Upper lobe of left lung (tissue), 6 donors: ENCODE data around the gene BCAS2. TPM values are rescaled to one million over a fixed set of nuclear protein-coding genes. Genes with fewer than 3 reads are reported as not detected.

ENCODE experiments used
- ATAC-seq, 2 donors: fragments of 200-7000 bp; cut with Tn5 transposase; one replicate each; pipeline ENCODE4 v1.9.1; 2022; ENCODE audit warnings: mild to moderate bottlenecking in 2 of 2, moderate library complexity in 2 of 2; ENCODE audit not compliant: low FRiP score in 2 of 2
- DNase-seq, 2 donors: peaks; one replicate each; pipeline ENCODE4 v3.0.0-alpha.2; 2019 to 2020
- H3K27ac ChIP-seq, 4 donors: fragments of 200-600 bp; sonication (generic); one replicate each; pipeline ENCODE4 v1.5.1; 2016 to 2019
- H3K27me3 ChIP-seq, 4 donors: fragments of 200-600 bp; sonication (generic); one replicate each; pipeline ENCODE4 v1.5.1; 2017 to 2019
- H3K36me3 ChIP-seq, 4 donors: fragments of 200-600 bp; sonication (generic); one replicate each; pipeline ENCODE4 v1.5.1; 2016 to 2019
- H3K4me1 ChIP-seq, 4 donors: fragments of 200-600 bp; sonication (generic); one replicate each; pipeline ENCODE4 v1.5.1; 2018 to 2019
- H3K4me3 ChIP-seq, 4 donors: fragments of 200-600 bp; sonication (generic); one replicate each; pipeline ENCODE4 v1.5.1; 2017 to 2019; ENCODE audit warnings: mild to moderate bottlenecking in 2 of 4, moderate library complexity in 1 of 4
- H3K9me3 ChIP-seq, 4 donors: fragments of 200-600 bp; sonication (generic); one replicate each; pipeline ENCODE4 v1.5.1; 2018 to 2019
- CTCF ChIP-seq, 6 experiments: fragments of 450-650 bp in 4 of 6; fragments of 200-600 bp in 2 of 6; sonication (generic) in 2 of 6; IDR thresholded peaks; one replicate each; pipeline ENCODE4 v1.5.1; 2016 to 2019; ENCODE audit warnings: antibody characterized with exemption in 6 of 6
- EP300 ChIP-seq, 4 donors: sonication (generic); formaldehyde crosslinking; IDR thresholded peaks; one replicate each; pipeline ENCODE4 v1.5.1; 2017; ENCODE audit warnings: antibody characterized with exemption in 4 of 4, control low read depth in 2 of 4
- POLR2A ChIP-seq, 4 donors: fragments of 450-650 bp; IDR thresholded peaks; one replicate each; pipeline ENCODE4 v1.5.1; 2016 to 2017; ENCODE audit warnings: antibody characterized with exemption in 4 of 4, mild to moderate bottlenecking in 2 of 4
- POLR2AphosphoS5 ChIP-seq, 2 donors: sonication (generic); formaldehyde crosslinking; IDR thresholded peaks; one replicate each; pipeline ENCODE4 v1.5.1; 2017; ENCODE audit warnings: antibody characterized with exemption in 2 of 2
- WGBS, 2 donors: methylation state at CpG; one replicate each; pipeline ENCODE4 v1.1.5; 2017 to 2018; 5-methylcytosine and 5-hydroxymethylcytosine counted together
- total RNA-seq, 6 donors: library from RNA; depleted of rRNA in 4 of 6; stranded (reverse); fragments of >200 nt in 4 of 6; gene quantifications; one replicate each; pipeline versions ENCODE4 v1.1.0 to v1.2.1, GENCODE V29; 2016 to 2021
- donor health status: DM: no; HTN: no; CAD: no; lungs with moderate emphysema.
- donor health status: DM: no; HTN: yes; CAD: no; lungs with severe emphysema.

BCAS2 gene
- total RNA-seq, 6 donors from 2014 or later = 11.5 to 35.0 (median 27.3) TPM

GRCh38 chr1:114597949-114598348 lies 16.5 kb upstream of the BCAS2 start:
- Histone ChIP-seq H3K27me3 (no peaks in the 10 kb centered on the region), H3K4me3 (no peak overlapping the region), H3K27ac (no peak overlapping the region), H3K36me3 (peaks cover 0 to 62% (median 5%) of the 10 kb centered on the region in 4 donors), H3K9me3 (no peaks in the 10 kb centered on the region), H3K4me1 (no peaks in the 10 kb centered on the region)
- DNase-seq (no peak), ATAC-seq (no peak)
- 82 to 86% methylated on average over 1 of the region's 1 CpG for WGBS, 2 donors
- TF ChIP-seq EP300 (IDR thresholded peaks at IDR 0.05) (no peak), POLR2AphosphoS5 (IDR thresholded peaks at IDR 0.05) (no peak), POLR2A (IDR thresholded peaks at IDR 0.05) (no peak), CTCF (IDR thresholded peaks at IDR 0.05) (no peak)

DNA sequence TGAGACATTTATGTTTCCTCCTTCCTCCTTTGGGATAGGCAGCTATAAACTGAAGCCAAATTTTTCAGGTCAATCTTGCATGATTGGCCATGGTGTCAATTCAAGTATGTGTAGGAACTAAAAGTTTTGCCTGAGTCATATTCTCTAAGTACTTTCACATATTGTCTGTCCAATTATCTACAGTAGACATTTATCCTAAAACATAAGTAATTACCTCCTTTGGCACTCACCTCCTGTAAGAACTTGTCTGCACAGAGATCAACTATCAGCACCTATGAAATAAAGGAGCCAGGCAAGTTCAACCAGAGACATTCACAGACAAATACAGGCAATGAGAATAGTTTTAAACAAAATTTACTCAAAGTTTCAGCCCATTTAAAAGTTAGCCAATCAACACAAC lies 14.2 kb upstream of the BCAS2 start:
- H3K4me3 ChIP-seq = no peak overlapping the region
- peaks cover 0 to 55% (median 3%) of the 10 kb centered on the region in 4 donors for H3K36me3 ChIP-seq
- DNase-seq (no peak), ATAC-seq (no peak)
- TF ChIP-seq EP300 (IDR thresholded peaks at IDR 0.05) (no peak), POLR2AphosphoS5 (IDR thresholded peaks at IDR 0.05) (no peak), CTCF (IDR thresholded peaks at IDR 0.05) (no peak), POLR2A (IDR thresholded peaks at IDR 0.05) (no peak)
- H3K4me1 ChIP-seq = no peaks in the 10 kb centered on the region
- H3K27me3 ChIP-seq = no peaks in the 10 kb centered on the region
- no peaks in the 10 kb centered on the region for H3K9me3 ChIP-seq
- H3K27ac ChIP-seq = no peak overlapping the region

DNA sequence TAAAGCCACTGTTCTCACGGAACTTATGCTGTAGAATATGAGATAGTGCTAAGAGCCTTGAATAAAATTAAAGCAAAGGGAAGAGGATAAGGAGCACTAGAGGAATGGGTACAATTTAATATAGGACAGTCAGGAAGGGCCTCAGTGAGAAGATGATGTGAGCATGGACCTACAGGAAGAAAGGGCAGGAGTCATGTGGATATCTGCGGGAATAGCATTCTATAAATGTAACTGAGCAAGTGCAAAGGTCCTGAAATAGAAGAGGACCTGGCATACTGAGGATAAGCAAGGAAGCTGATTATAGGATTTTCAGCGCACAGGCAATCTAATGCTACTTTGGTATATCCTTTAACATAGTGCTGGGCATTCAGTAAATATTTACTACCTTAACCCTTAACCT lies 12.6 kb upstream of the BCAS2 start:
- no peaks in the 10 kb centered on the region for H3K4me1 ChIP-seq
- no peaks in the 10 kb centered on the region for H3K9me3 ChIP-seq
- TF ChIP-seq CTCF (IDR thresholded peaks at IDR 0.05) = no peak
- TF ChIP-seq POLR2A (IDR thresholded peaks at IDR 0.05) = no peak
- no peaks in the 10 kb centered on the region for H3K27me3 ChIP-seq
- WGBS, 2 donors = 90 to 95% methylated on average over 3 of the region's 3 CpGs
- ATAC-seq (no peak), DNase-seq (no peak)
- H3K27ac ChIP-seq = no peak overlapping the region
- H3K4me3 ChIP-seq = no peak overlapping the region
- H3K36me3 ChIP-seq = peaks cover 0 to 46% (median 3%) of the 10 kb centered on the region in 4 donors

DNA sequence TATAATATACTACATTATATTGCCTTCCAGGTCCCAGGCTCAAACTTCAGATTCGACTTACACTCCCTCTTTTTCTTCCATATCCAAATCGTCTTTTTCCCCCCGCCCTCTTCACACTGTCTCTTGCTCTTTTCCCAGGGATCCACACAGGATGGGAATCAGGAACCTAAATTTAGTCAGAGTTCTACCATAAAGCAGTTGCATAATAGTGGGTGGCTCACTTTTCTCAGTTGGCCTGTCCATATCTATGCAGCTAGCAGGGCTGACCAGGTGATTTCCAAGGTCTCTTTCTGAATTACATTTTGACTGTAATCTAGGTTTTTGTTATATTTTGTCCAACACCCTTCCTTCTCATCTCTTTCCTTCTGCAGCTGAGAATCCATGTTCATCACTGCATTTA lies 7.7 kb upstream of the BCAS2 start:
- TF ChIP-seq CTCF (IDR thresholded peaks at IDR 0.05) (no peak), EP300 (IDR thresholded peaks at IDR 0.05) (no peak), POLR2AphosphoS5 (IDR thresholded peaks at IDR 0.05) (no peak), POLR2A (IDR thresholded peaks at IDR 0.05) (no peak)
- ATAC-seq = no peak
- no peak overlapping the region for H3K4me3 ChIP-seq
- H3K27me3 ChIP-seq = no peaks in the 10 kb centered on the region
- H3K27ac ChIP-seq = no peak overlapping the region
- no peak for DNase-seq
- peaks cover 0 to 33% (median 3%) of the 10 kb centered on the region in 4 donors for H3K36me3 ChIP-seq
- no peaks in the 10 kb centered on the region for H3K9me3 ChIP-seq
- H3K4me1 ChIP-seq = no peaks in the 10 kb centered on the region
- 88 to 91% methylated on average over 3 of the region's 3 CpGs for WGBS, 2 donors

- DNase-seq = no peak
- no peaks in the 10 kb centered on the region for H3K9me3 ChIP-seq
- 89 to 91% methylated on average over 2 of the region's 2 CpGs for WGBS, 2 donors
- H3K4me1 ChIP-seq = no peaks in the 10 kb centered on the region
- TF ChIP-seq POLR2AphosphoS5 (IDR thresholded peaks at IDR 0.05) = no peak
- TF ChIP-seq EP300 (IDR thresholded peaks at IDR 0.05) = no peak
- no peak for TF ChIP-seq CTCF (IDR thresholded peaks at IDR 0.05)
- no peak for TF ChIP-seq POLR2A (IDR thresholded peaks at IDR 0.05)
- no peaks in the 10 kb centered on the region for H3K27me3 ChIP-seq
- H3K36me3 ChIP-seq = peaks cover 0 to 24% (median under 1%) of the 10 kb centered on the region in 4 donors
- no peak overlapping the region for H3K27ac ChIP-seq
- ATAC-seq = no peak
- H3K4me3 ChIP-seq = no peak overlapping the region
These were observed 6.8 kb upstream of the BCAS2 start for GRCh38 chr1:114588196-114588689.
